GM10266 (cell line): Measurements from ENCODE around the gene CDH4.

Experiments used
- DNase-seq: peaks from one replicate; pipeline ENCODE4 v3.0.0; 2012; ENCODE audit errors: extremely low spot score
- TF ChIP-seq, protein P1 (sequence below): IDR thresholded peaks from 2 replicates; pipeline ENCODE4 v1.5.1; 2012; ENCODE audit warnings: mild to moderate bottlenecking, low read depth; ENCODE audit not compliant: control insufficient read depth, insufficient read depth; ENCODE audit errors: missing control alignments

The CDH4 gene

DNA sequence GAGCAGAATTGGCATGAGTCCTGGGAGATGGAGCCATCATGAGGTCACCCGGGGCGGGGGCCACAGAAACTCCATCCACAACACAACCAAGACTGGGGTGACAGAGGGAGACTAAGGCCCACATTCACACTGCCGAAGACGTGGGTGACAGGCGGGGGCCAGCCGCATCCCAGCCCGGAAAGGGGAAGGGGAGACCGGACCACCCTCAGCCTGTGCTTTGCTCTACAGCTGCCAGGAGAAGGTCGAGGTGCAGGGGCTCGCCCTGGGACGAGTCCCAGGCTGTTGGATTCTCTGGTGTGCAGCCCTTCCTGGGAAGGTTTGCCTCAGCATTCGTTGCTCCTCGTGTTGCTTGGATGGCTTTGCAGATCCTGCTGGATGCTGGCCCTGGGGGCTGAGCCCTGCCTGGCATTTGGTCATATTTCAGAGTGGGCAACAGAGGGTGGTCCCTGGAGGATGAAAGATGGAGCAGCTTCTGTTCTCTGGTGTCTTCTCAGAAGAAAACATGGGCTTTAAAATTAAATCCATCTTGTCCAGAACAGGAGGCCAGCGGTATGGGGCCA, 484.8 kb downstream of the CDH4 start:
- TF ChIP-seq, protein P1, sequence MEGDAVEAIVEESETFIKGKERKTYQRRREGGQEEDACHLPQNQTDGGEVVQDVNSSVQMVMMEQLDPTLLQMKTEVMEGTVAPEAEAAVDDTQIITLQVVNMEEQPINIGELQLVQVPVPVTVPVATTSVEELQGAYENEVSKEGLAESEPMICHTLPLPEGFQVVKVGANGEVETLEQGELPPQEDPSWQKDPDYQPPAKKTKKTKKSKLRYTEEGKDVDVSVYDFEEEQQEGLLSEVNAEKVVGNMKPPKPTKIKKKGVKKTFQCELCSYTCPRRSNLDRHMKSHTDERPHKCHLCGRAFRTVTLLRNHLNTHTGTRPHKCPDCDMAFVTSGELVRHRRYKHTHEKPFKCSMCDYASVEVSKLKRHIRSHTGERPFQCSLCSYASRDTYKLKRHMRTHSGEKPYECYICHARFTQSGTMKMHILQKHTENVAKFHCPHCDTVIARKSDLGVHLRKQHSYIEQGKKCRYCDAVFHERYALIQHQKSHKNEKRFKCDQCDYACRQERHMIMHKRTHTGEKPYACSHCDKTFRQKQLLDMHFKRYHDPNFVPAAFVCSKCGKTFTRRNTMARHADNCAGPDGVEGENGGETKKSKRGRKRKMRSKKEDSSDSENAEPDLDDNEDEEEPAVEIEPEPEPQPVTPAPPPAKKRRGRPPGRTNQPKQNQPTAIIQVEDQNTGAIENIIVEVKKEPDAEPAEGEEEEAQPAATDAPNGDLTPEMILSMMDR = no peak

DNA sequence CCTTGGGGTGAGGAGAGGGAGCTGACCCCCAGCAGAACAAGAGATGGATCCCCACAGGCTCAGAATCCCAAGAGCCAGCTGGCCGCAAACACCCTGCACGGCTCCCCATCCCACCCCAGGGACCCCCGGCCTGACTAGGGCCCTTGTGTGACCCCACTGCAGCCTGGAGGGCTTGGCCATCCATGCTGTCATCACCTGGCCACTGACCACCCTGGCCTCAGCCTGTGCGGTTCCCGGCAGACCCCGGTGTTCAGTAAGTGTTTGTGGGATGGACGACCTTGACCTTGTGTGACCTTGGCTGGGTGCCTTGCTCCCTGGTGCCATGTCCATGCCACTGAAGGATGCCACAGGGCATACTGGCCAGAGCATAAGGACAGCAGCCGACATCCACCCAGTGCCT, 485.3 kb downstream of the CDH4 start:
- DNase-seq = no peak
- TF ChIP-seq, protein P1 = no peak

More for the DNA sequence above, 484.8 kb downstream of the CDH4 start:
- DNase-seq = no peak

DNA sequence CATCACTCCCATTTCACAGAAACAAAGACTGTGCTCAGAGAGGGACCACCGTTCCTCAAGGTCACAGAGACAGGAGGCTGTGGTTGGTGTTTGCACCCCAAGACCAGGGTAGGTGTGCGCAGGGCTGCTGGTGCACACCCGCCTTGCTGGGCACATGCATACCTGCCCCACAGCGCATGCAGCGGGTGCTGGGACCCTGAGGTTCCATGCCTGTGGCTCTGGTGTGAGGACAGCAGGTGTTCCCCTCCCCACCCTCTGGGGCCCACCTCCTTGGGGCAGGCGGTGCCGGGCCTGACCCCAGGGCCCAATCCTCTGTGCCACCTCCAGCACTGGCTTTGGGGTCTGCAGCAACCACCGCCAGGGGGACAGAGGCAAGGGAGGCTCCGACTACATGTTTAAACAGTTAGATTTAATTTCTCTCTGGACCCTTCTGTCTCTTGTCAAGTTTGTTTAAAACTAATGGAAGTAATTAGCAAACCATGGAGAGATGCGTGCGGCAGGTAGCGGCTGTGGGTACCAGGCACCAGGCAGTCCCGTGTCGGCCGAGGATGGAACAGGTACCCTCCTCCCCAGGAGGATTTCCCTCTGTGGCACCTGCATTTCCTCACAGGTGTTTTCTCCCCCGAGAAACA, 485.9 kb downstream of the CDH4 start:
- TF ChIP-seq, protein P1 = no peak
- DNase-seq = no peak

DNA sequence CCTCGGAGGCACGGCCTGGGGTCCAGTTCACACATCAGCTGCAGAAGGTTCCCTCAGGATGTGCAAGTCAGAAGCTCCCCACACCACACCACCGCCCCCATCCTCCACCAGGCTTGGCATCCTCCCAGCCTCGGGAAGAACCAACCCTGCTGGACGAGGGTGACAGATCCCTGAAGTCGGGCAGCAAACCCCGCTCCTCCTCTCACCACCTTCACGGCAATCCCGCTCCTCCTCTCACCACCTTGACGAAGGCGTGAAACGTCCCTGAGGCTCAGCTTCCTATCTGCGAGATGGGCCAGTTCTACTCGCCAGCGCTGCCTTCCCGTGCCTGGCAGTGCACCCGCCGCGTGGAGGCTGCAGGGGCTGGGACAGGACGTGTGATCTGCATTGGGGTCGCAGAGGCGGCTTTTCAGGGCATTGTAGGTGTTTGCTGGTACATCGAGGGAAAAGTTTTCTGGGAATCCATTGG, 486.6 kb downstream of the CDH4 start:
- TF ChIP-seq, protein P1 = no peak
- DNase-seq = no peak

DNA sequence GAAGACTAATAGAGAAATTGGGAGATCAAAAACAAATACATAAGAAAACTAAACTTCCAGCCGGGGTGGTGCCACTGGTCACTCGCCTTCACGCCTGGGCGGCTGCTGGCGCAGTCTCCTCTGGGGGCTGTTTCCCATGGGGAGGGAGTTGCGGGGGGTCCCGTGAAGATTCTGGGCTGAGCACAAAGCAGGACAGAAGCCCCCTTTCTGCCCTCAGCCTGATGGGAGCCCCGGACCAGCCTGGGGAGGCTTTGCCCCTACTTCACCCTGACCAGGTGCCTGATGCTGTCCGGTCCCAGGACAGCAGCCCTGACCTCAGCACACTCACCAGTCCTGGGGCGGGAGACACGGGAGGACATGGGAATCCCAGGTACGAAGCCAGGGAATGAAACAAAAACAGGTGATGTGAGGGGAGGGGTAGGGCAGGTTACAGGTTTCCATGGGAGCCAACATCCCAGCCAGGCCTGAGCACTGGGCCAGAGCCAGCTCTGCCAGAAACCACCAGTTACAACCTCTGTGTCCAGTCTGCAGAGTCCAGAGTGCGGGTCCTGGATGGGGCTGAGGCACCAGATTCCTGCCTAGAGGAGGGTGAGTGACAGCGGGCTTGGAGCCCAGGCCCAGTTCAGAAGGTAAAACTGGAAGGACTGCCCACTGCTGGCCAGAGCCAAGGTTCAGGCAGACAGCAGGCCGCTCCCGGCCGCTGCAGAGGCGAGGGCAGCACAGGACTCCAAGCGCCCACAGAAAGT, 487.2 kb downstream of the CDH4 start:
- no peak for DNase-seq
- TF ChIP-seq, protein P1 = no peak

DNA sequence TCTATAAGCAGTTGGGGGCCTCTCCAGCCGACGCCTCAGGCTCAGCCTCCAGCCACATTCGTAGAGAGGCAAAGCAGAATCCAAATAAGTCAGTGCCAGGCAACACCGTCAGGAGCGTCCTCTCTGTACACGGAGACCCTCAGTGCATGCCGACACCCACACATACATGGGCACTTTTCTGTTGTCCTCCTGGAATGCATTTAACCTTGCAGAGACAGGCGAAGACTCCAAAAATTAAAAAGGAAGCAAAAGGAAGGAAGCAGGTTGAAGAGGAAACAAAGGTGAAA, 487.7 kb downstream of the CDH4 start:
- TF ChIP-seq, protein P1 = no peak
- DNase-seq = no peak
